Hepatocyte (in vitro differentiated cells): Measurements from ENCODE around the gene ESX1. TPM values are rescaled to one million over a fixed set of nuclear protein-coding genes. Genes with fewer than 3 reads are reported as not detected.

Experiments
- DNase-seq: peaks from one replicate; pipeline ENCODE4 v3.0.0-alpha.2; 2016; ENCODE audit warnings: low spot score
- H2AFZ ChIP-seq: fragments of 200-600 bp; sonication (generic); 2 replicates; pipeline ENCODE4 v1.6.0; 2016; ENCODE audit warnings: antibody characterized with exemption, mild to moderate bottlenecking
- H3K27ac ChIP-seq: fragments of 200-600 bp; sonication (generic); 2 replicates; pipeline ENCODE4 v1.5.1; 2016; ENCODE audit warnings: mild to moderate bottlenecking
- H3K27me3 ChIP-seq: fragments of 200-600 bp; sonication (generic); 2 replicates; pipeline ENCODE4 v1.6.1; 2016
- H3K36me3 ChIP-seq: fragments of 200-600 bp; sonication (generic); replicated peaks from 2 replicates; pipeline ENCODE4 v1.5.1; 2016; ENCODE audit warnings: low read depth; ENCODE audit not compliant: insufficient read depth
- H3K4me1 ChIP-seq: fragments of 200-600 bp; sonication (generic); 2 replicates; pipeline ENCODE4 v1.5.1; 2016; ENCODE audit warnings: mild to moderate bottlenecking, moderate library complexity; ENCODE audit not compliant: insufficient read depth
- H3K4me2 ChIP-seq: fragments of 200-600 bp; sonication (generic); 2 replicates; pipeline ENCODE4 v1.6.0; 2016
- H3K4me3 ChIP-seq: fragments of 200-600 bp; sonication (generic); 2 replicates; pipeline ENCODE4 v1.5.1; 2016; ENCODE audit warnings: mild to moderate bottlenecking
- H3K79me2 ChIP-seq: fragments of 200-600 bp; sonication (generic); 2 replicates; pipeline ENCODE4 v1.6.0; 2017; ENCODE audit warnings: mild to moderate bottlenecking
- H3K9me2 ChIP-seq: fragments of 200-600 bp; sonication (generic); replicated peaks from 2 replicates; pipeline ENCODE4 v1.6.0; 2017; ENCODE audit warnings: mild to moderate bottlenecking; ENCODE audit not compliant: insufficient read depth
- H3K9me3 ChIP-seq: fragments of 200-600 bp; sonication (generic); 2 replicates; pipeline ENCODE4 v1.5.1; 2016; ENCODE audit warnings: low read depth, mild to moderate bottlenecking
- H4K20me1 ChIP-seq: fragments of 200-600 bp; sonication (generic); 2 replicates; pipeline ENCODE4 v1.6.0; 2016; ENCODE audit warnings: mild to moderate bottlenecking; ENCODE audit not compliant: insufficient read depth, poor library complexity, severe bottlenecking
- CTCF ChIP-seq: fragments of 200-600 bp; sonication (generic); IDR thresholded peaks from 2 replicates; pipeline ENCODE4 v1.5.1; 2016; ENCODE audit warnings: antibody characterized with exemption, mild to moderate bottlenecking; ENCODE audit not compliant: poor library complexity
- EZH2 ChIP-seq: fragments of 200-600 bp; sonication (generic); IDR thresholded peaks from 2 replicates; pipeline ENCODE4 v1.6.1; 2016; ENCODE audit warnings: antibody characterized with exemption, mild to moderate bottlenecking, borderline replicate concordance
- EZH2phosphoT487 ChIP-seq: fragments of 200-600 bp; sonication (generic); IDR thresholded peaks from one replicate; pipeline ENCODE4 v1.6.1; 2018; ENCODE audit warnings: antibody characterized with exemption, mild to moderate bottlenecking, low read depth, moderate library complexity; ENCODE audit not compliant: unreplicated experiment, severe bottlenecking
- WGBS: methylation state at CpG from one replicate; pipeline ENCODE4 v1.1.6; 2016; ENCODE audit warnings: low lambda C conversion rate; ENCODE audit errors: missing lambda C conversion rate; 5-methylcytosine and 5-hydroxymethylcytosine counted together
- polyA plus RNA-seq: library from polyadenylated mRNA; unstranded; fragments of >200 nt; fragmentation: Nextera tagmentation; extraction: Ambion mirVana; gene quantifications from 2 replicates; pipeline ENCODE4 v1.2.1, GENCODE V29; 2016
- total RNA-seq: library from RNA; depleted of rRNA; stranded (reverse); fragments of >200 nt; gene quantifications from 2 replicates; pipeline ENCODE4 v1.2.3, GENCODE V29; 2014

Gene ESX1
- not detected in 2 replicates for total RNA-seq
- not detected in 2 replicates for polyA plus RNA-seq

- Histone ChIP-seq H3K4me2 (peak within 1 kb of the TSS; percentile 70), H3K27me3 (peaks cover 59% of the 10 kb centered on the region), H3K79me2 (no peaks in the 10 kb centered on the region), H3K9me3 (no peaks in the 10 kb centered on the region), H3K36me3 (no peaks in the 10 kb centered on the region), H3K27ac (no peak within 1 kb of the TSS), H3K4me3 (no peak within 1 kb of the TSS), H2AFZ (no peak within 1 kb of the TSS), H4K20me1 (no peaks in the 10 kb centered on the region), H3K9me2 (no peaks in the 10 kb centered on the region), H3K4me1 (no peaks in the 10 kb centered on the region)
- TF ChIP-seq EZH2 (peak; percentile 68), CTCF (no peak)
- DNase-seq, result no peak
- 44% methylated on average over 56 of the region's 56 CpGs for WGBS
Observed at GRCh38 chrX:104254442-104255115, at the start of gene ESX1. Gene ESX1, minus strand, starts transcription at chrX:104254933. Its CDS starts 84 bp downstream, at chrX:104254849.

DNA sequence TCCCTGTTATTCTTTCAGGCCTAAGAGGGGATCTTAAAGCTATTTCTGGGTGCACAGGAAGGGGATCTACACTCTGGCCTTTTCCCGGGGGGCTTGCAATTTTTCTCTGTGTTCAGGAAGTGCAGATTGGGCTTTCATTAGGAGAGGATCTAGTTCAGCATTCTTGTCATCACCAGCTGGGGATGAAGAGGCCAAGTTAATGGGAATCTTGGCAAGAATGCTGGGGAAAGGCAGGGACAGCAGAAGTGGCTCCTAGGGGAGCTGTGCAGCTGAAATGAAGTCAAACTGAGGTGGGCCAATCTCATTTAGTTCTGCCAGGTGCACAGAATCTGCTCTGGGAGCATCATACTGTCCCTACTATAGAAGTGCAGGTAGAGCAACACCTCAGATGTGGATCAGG, 40.9 kb upstream of the ESX1 start:
- no peaks in the 10 kb centered on the region for H3K9me2 ChIP-seq
- H3K9me3 ChIP-seq, result no peaks in the 10 kb centered on the region
- H3K4me1 ChIP-seq, result no peaks in the 10 kb centered on the region
- no peaks in the 10 kb centered on the region for H3K36me3 ChIP-seq
- no peak overlapping the region for H3K4me3 ChIP-seq
- no peak for DNase-seq
- TF ChIP-seq CTCF (no peak), EZH2phosphoT487 (no peak), EZH2 (no peak)
- H3K4me2 ChIP-seq, result no peak overlapping the region
- H3K27ac ChIP-seq, result no peak overlapping the region
- H3K79me2 ChIP-seq, result no peaks in the 10 kb centered on the region
- 80% methylated on average over 1 of the region's 1 CpG for WGBS
- H3K27me3 ChIP-seq, result no peaks in the 10 kb centered on the region
- H2AFZ ChIP-seq, result no peak overlapping the region
- no peaks in the 10 kb centered on the region for H4K20me1 ChIP-seq

DNA sequence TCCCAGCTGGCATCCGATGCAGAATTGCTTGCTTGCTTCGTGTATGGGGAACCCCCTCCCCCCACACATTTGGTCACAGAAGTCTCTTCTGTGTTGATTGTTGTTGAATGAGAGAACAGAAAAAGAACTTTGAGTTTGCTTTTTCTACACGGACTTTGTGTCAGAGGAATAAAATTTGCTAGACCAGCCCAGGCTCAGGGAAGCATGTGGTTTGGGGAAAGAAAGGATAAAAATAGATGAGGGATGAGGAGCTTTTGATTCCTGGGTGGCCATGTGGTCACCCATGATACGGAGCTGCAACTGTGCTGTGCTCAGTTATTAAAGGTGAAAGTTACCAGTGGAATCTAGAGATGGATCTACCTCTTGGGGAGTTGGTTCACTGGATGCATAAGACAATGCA, 34.2 kb upstream of the ESX1 start:
- DNase-seq, result no peak
- WGBS, result 66% methylated on average over 4 of the region's 4 CpGs

More for the DNA sequence above, 34.2 kb upstream of the ESX1 start:
- Histone ChIP-seq H3K27ac (no peak overlapping the region), H3K4me2 (no peak overlapping the region), H3K9me2 (no peaks in the 10 kb centered on the region), H3K27me3 (no peaks in the 10 kb centered on the region), H3K9me3 (no peaks in the 10 kb centered on the region), H3K79me2 (no peaks in the 10 kb centered on the region), H3K4me1 (no peaks in the 10 kb centered on the region), H3K4me3 (no peak overlapping the region), H2AFZ (no peak overlapping the region), H4K20me1 (no peaks in the 10 kb centered on the region), H3K36me3 (no peaks in the 10 kb centered on the region)
- TF ChIP-seq CTCF, result no peak
- no peak for TF ChIP-seq EZH2phosphoT487
